Cardiac muscle cell (in vitro differentiated cells and primary cell): ENCODE measurements around the gene SATB1. TPM values are rescaled to one million over a fixed set of nuclear protein-coding genes. Genes with fewer than 3 reads are reported as not detected.

Experiments used
- DNase-seq, 2 donors: peaks; one replicate each; pipeline versions ENCODE4 v3.0.0 to v3.0.0-alpha.2; 2010 to 2017; ENCODE audit warnings: low read depth in 1 of 2, low spot score in 1 of 2
- H3K27ac ChIP-seq: fragments of 200-600 bp; sonication (generic); 2 replicates; pipeline ENCODE4 v1.5.1; 2016
- H3K27me3 ChIP-seq: fragments of 200-600 bp; sonication (generic); 2 replicates; pipeline ENCODE4 v1.6.0; 2016; ENCODE audit warnings: control low read depth
- H3K36me3 ChIP-seq: fragments of 200-600 bp; sonication (generic); 2 replicates; pipeline ENCODE4 v1.5.1; 2016; ENCODE audit warnings: control low read depth
- H3K4me1 ChIP-seq: fragments of 200-600 bp; sonication (generic); 2 replicates; pipeline ENCODE4 v1.8.1; 2017; ENCODE audit warnings: low read depth, mild to moderate bottlenecking, mixed run types
- H3K4me3 ChIP-seq: fragments of 200-600 bp; sonication (generic); 2 replicates; pipeline ENCODE4 v1.5.1; 2016; ENCODE audit warnings: mild to moderate bottlenecking
- H3K9me3 ChIP-seq: fragments of 200-600 bp; sonication (generic); 2 replicates; pipeline ENCODE4 v1.5.1; 2017; ENCODE audit warnings: low read depth, mild to moderate bottlenecking, control low read depth
- polyA plus RNA-seq: library from polyadenylated mRNA; unstranded; fragments of >200 nt; fragmentation: Nextera tagmentation; extraction: Ambion mirVana; gene quantifications from 2 replicates; pipeline ENCODE4 v1.2.1, GENCODE V29; 2016
- total RNA-seq: library from RNA; depleted of rRNA; stranded (reverse); fragments of >200 nt; gene quantifications from 2 replicates; pipeline ENCODE4 v1.2.3, GENCODE V29; 2016
- TF ChIP-seq, protein P1 (sequence below): IDR thresholded peaks from 2 replicates; pipeline ENCODE4 v1.5.1; 2012; ENCODE audit warnings: low read depth, mild to moderate bottlenecking, low read length

SATB1 gene
- total and polyA plus RNA-seq, 2 experiments from 2014 or later, result 15.9 to 52.2 TPM

DNA sequence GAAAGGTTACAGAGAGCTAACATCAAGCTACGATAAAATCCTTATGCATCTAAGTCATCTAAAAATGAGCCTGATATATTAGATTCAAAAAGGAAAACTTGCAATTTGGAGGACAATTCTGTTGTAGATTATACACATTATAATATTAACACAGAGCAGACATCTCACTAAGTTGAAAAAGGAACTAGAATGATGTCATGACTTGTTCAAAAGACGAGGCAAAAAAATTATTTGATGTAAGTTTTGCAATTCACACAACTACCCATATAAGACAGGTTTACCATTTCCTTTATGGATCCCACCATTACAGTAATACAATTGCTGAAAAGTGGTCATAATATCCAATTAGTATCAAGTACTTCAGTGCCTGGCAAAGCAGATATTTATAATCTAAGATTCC is 15.9 kb downstream of the SATB1 start:
- no peaks in the 10 kb centered on the region for H3K27me3 ChIP-seq
- no peaks in the 10 kb centered on the region for H3K4me1 ChIP-seq
- no peaks in the 10 kb centered on the region for H3K9me3 ChIP-seq
- H3K36me3 ChIP-seq, result peaks cover 13% of the 10 kb centered on the region
- no peak for DNase-seq
- H3K4me3 ChIP-seq, result no peak overlapping the region
- TF ChIP-seq, protein P1, sequence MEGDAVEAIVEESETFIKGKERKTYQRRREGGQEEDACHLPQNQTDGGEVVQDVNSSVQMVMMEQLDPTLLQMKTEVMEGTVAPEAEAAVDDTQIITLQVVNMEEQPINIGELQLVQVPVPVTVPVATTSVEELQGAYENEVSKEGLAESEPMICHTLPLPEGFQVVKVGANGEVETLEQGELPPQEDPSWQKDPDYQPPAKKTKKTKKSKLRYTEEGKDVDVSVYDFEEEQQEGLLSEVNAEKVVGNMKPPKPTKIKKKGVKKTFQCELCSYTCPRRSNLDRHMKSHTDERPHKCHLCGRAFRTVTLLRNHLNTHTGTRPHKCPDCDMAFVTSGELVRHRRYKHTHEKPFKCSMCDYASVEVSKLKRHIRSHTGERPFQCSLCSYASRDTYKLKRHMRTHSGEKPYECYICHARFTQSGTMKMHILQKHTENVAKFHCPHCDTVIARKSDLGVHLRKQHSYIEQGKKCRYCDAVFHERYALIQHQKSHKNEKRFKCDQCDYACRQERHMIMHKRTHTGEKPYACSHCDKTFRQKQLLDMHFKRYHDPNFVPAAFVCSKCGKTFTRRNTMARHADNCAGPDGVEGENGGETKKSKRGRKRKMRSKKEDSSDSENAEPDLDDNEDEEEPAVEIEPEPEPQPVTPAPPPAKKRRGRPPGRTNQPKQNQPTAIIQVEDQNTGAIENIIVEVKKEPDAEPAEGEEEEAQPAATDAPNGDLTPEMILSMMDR, result no peak
- no peak overlapping the region for H3K27ac ChIP-seq

DNA sequence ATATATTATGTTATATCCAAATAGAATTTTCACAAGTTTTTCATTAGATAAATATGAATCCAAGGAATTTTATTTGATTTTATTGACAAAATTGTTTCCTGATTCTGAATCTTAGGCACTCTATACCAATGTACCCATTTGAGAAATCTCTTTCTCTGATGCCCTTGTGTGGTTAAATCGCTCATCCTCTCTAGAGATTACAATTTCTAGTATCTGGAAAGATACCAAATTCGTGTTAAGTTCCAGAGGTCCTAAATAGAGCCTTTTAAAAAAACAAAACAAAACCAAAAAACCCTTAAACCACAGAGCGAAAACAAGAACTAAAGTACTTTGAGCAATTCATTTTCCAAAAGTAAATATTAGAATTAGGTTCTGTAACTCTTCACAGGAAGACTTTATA is 20.0 kb downstream of the SATB1 start:
- Histone ChIP-seq H3K27me3 (no peaks in the 10 kb centered on the region), H3K36me3 (peaks cover 4% of the 10 kb centered on the region), H3K4me1 (no peaks in the 10 kb centered on the region), H3K4me3 (no peak overlapping the region), H3K27ac (no peak overlapping the region), H3K9me3 (no peaks in the 10 kb centered on the region)
- DNase-seq, result peak in 1 of 2 donors; percentile 2
- TF ChIP-seq, protein P1, result no peak

DNA sequence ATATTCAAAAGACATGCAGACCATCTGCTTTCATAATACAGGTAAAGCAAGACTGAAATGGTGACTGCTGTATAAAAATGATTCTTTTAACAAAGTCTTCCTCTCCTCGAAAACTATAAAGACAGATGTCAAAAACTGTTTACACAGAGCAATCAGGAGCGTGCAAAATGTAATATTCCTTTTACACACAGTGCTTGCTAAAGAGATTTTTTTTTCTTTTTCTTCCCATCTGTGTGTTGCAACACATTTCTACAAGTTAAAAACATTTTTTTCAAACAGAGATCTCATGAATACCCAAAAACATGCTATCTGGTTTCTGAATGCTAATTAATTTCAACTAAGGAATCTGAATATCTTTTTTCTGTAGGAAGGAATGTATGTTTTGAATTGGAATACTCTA is 22.1 kb downstream of the SATB1 start:
- no peak for DNase-seq
- Histone ChIP-seq H3K9me3 (no peaks in the 10 kb centered on the region), H3K36me3 (peaks cover 4% of the 10 kb centered on the region), H3K27me3 (no peaks in the 10 kb centered on the region), H3K27ac (no peak overlapping the region), H3K4me1 (no peaks in the 10 kb centered on the region), H3K4me3 (no peak overlapping the region)
- TF ChIP-seq, protein P1, result no peak

DNA sequence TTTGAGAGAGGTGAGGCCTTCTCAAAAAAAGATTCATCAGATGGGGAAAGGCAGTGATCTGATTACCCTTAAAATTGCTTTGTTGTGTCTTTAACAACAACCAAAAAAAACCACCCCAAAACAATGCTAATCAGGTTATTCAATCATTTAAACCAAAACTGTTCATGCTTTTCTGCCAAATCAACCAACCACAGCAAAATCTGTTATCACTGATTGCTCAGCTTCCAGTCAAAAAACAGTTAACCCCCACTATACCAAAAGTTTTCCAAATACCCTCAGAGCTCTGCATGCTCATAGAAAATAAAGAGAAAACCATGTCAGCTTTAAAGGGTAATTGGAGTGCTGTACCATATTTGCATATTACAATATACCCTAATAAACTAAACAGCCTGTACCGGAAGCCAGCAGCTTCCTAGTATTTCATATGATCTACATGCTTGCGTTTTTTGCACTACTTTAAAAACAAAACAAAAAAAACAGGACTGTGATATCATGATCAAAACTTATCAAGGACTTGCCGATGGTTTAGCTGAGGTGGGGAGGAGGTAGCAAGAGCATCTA is 22.8 kb downstream of the SATB1 start:
- TF ChIP-seq, protein P1, result no peak
- Histone ChIP-seq H3K4me1 (no peaks in the 10 kb centered on the region), H3K36me3 (peaks cover 4% of the 10 kb centered on the region), H3K27me3 (no peaks in the 10 kb centered on the region), H3K4me3 (no peak overlapping the region), H3K9me3 (no peaks in the 10 kb centered on the region), H3K27ac (no peak overlapping the region)
- DNase-seq, result no peak

DNA sequence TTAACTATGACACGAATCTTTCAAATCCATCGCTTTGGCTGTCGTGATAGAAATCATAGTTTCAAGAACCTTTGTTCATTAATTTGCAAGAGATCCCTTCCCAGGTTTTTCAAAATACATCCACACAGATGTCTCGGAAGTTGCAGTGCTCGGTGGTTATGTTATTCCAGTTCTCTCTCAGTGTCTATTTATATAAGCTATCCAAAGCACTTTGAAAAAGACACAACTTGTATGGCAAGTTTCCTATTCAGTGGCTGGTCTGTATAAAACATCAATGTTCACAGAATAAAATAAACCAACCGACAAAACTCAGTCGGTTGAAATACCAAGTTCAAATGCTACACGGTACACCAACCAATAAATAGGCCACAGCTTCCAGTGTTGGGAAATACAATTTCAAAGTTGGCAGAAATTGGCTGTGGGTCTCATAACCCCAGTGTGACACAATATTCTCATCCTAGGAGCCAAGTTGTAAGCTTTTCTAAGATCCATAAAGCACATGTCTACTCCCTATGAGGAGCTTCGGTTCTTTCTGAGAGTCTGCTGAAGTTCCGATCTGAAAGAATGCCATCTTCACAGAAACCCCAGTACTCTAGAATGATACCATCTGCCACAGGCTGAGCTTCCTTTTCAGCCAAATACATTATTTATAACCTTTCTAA is 23.7 kb downstream of the SATB1 start:
- TF ChIP-seq, protein P1, result no peak
- Histone ChIP-seq H3K4me3 (no peak overlapping the region), H3K9me3 (no peaks in the 10 kb centered on the region), H3K4me1 (no peaks in the 10 kb centered on the region), H3K27ac (no peak overlapping the region), H3K36me3 (no peaks in the 10 kb centered on the region), H3K27me3 (no peaks in the 10 kb centered on the region)
- no peak for DNase-seq
